SU-DHL-6 (cell line): ENCODE data around the gene KCNK18.

ENCODE experiments used
- CTCF ChIP-seq: fragments of 200-600 bp; sonication (generic); IDR thresholded peaks from one replicate; pipeline ENCODE4 v1.5.1; 2017; ENCODE audit warnings: antibody characterized with exemption, mild to moderate bottlenecking, low read length, moderate library complexity; ENCODE audit not compliant: insufficient read depth, poor library complexity, severe bottlenecking
- EZH2phosphoT487 ChIP-seq: fragments of 200-600 bp; sonication (generic), shearing (Covaris generic); conservative IDR thresholded peaks from 2 replicates; pipeline ENCODE4 v1.6.1; 2018; ENCODE audit warnings: mild to moderate bottlenecking, antibody characterized with exemption, low read length, moderate library complexity, mixed read lengths

- TF ChIP-seq CTCF (peak; percentile 66), EZH2phosphoT487 (no peak)
These were observed 21.3 kb upstream of the KCNK18 start for GRCh38 chr10:117175901-117176534.
